ENCODE measurements around the gene PITPNC1.
"Not testable (repeated sequence)": the region's sequence is repeated elsewhere in the genome, so short reads cannot be mapped to it uniquely, and the experiment has no call there.

The PITPNC1 gene

GRCh38 chr17:67639979-67640378 lies 262.9 kb downstream of the PITPNC1 start:
- H3K36me3 ChIP-seq (ENCODE audit: insufficient read depth): no peaks in the 10 kb centered on the region

GRCh38 chr17:67642488-67642887 lies 265.4 kb downstream of the PITPNC1 start:
- H3K4me3 ChIP-seq (IDR thresholded peaks at IDR 0.05; ENCODE audit: insufficient read depth, low read depth, low read length): no peak overlapping the region
- H3K79me2 ChIP-seq (ENCODE audit: insufficient read depth, low read depth): no peaks in the 10 kb centered on the region
- H3K9ac ChIP-seq: no peak overlapping the region
- no peaks in the 10 kb centered on the region for H3K36me3 ChIP-seq (ENCODE audit: insufficient read depth)
- H2AFZ ChIP-seq (ENCODE audit: low read depth): no peak overlapping the region
- no peaks in the 10 kb centered on the region for H4K20me1 ChIP-seq (ENCODE audit: insufficient read depth)
- H3K4me1 ChIP-seq (ENCODE audit: low read depth, poor library complexity, severe bottlenecking): peaks cover 55% of the 10 kb centered on the region
- H3K4me2 ChIP-seq: no peak overlapping the region
- no peak overlapping the region for H3K27ac ChIP-seq
- TF ChIP-seq CTCF (conservative IDR thresholded peaks at IDR 0.05; ENCODE audit: low read depth, low read length): no peak
- no peaks in the 10 kb centered on the region for H3K27me3 ChIP-seq (ENCODE audit: insufficient read depth, low read depth)

More at GRCh38 chr17:67639979-67640378, 262.9 kb downstream of the PITPNC1 start:
- no peaks in the 10 kb centered on the region for H3K79me2 ChIP-seq (ENCODE audit: insufficient read depth, low read depth)
- no peaks in the 10 kb centered on the region for H4K20me1 ChIP-seq (ENCODE audit: insufficient read depth)
- no peaks in the 10 kb centered on the region for H3K27me3 ChIP-seq (ENCODE audit: insufficient read depth, low read depth)
- no peak for TF ChIP-seq CTCF (conservative IDR thresholded peaks at IDR 0.05; ENCODE audit: low read depth, low read length)
- H3K9ac ChIP-seq: no peak overlapping the region
- H3K27ac ChIP-seq: no peak overlapping the region
- no peak overlapping the region for H3K4me3 ChIP-seq (IDR thresholded peaks at IDR 0.05; ENCODE audit: insufficient read depth, low read depth, low read length)
- H3K4me2 ChIP-seq: no peak overlapping the region
- H3K4me1 ChIP-seq (ENCODE audit: low read depth, poor library complexity, severe bottlenecking): peaks cover 30% of the 10 kb centered on the region
- H2AFZ ChIP-seq (ENCODE audit: low read depth): no peak overlapping the region

GRCh38 chr17:67644061-67644460 lies 267.0 kb downstream of the PITPNC1 start:
- no peaks in the 10 kb centered on the region for H3K36me3 ChIP-seq (ENCODE audit: insufficient read depth)
- H3K4me2 ChIP-seq: no peak overlapping the region
- no peaks in the 10 kb centered on the region for H4K20me1 ChIP-seq (ENCODE audit: insufficient read depth)
- no peak overlapping the region for H3K27ac ChIP-seq
- peaks cover 71% of the 10 kb centered on the region for H3K4me1 ChIP-seq (ENCODE audit: low read depth, poor library complexity, severe bottlenecking)
- no peak overlapping the region for H3K9ac ChIP-seq
- TF ChIP-seq CTCF (conservative IDR thresholded peaks at IDR 0.05; ENCODE audit: low read depth, low read length): no peak
- no peaks in the 10 kb centered on the region for H3K79me2 ChIP-seq (ENCODE audit: insufficient read depth, low read depth)
- no peak overlapping the region for H2AFZ ChIP-seq (ENCODE audit: low read depth)
- H3K4me3 ChIP-seq (IDR thresholded peaks at IDR 0.05; ENCODE audit: insufficient read depth, low read depth, low read length): no peak overlapping the region
- H3K27me3 ChIP-seq (ENCODE audit: insufficient read depth, low read depth): no peaks in the 10 kb centered on the region

- not testable (repeated sequence) for H3K27ac ChIP-seq; H3K79me2 ChIP-seq (ENCODE audit: insufficient read depth, low read depth); H3K36me3 ChIP-seq (ENCODE audit: insufficient read depth); H3K9ac ChIP-seq; H3K27me3 ChIP-seq (ENCODE audit: insufficient read depth, low read depth); H4K20me1 ChIP-seq (ENCODE audit: insufficient read depth); H3K4me2 ChIP-seq; H3K4me3 ChIP-seq (IDR thresholded peaks at IDR 0.05; ENCODE audit: insufficient read depth, low read depth, low read length); H2AFZ ChIP-seq (ENCODE audit: low read depth)
- peaks cover 82% of the 10 kb centered on the region for H3K4me1 ChIP-seq (ENCODE audit: low read depth, poor library complexity, severe bottlenecking)
These were observed 268.1 kb downstream of the PITPNC1 start for GRCh38 chr17:67645195-67645594.

GRCh38 chr17:67646472-67646871 lies 269.4 kb downstream of the PITPNC1 start:
- Histone ChIP-seq H3K9ac (no peak overlapping the region; the same call in 1 of the 2 replicates), H3K79me2 (ENCODE audit: insufficient read depth, low read depth) (no peaks in the 10 kb centered on the region), H3K4me2 (peak overlapping the region; percentile 96), H3K36me3 (ENCODE audit: insufficient read depth) (no peaks in the 10 kb centered on the region), H3K4me3 (IDR thresholded peaks at IDR 0.05; ENCODE audit: insufficient read depth, low read depth, low read length) (no peak overlapping the region), H3K4me1 (ENCODE audit: low read depth, poor library complexity, severe bottlenecking) (peaks cover 95% of the 10 kb centered on the region), H3K27me3 (ENCODE audit: insufficient read depth, low read depth) (no peaks in the 10 kb centered on the region), H4K20me1 (ENCODE audit: insufficient read depth) (no peaks in the 10 kb centered on the region), H3K27ac (peak overlapping the region; percentile 98), H2AFZ (ENCODE audit: low read depth) (no peak overlapping the region)
- TF ChIP-seq CTCF (conservative IDR thresholded peaks at IDR 0.05; ENCODE audit: low read depth, low read length): no peak
